Spleen (tissue), 7 donors: ENCODE results near the gene ARHGEF10L.

Experiments used
- POLR2A ChIP-seq, 3 donors: fragments of 450-650 bp; IDR thresholded peaks; one replicate each; pipeline ENCODE4 v1.5.1; 2017; ENCODE audit warnings: antibody characterized with exemption in 3 of 3, mild to moderate bottlenecking in 1 of 3
- TF ChIP-seq, protein P1 (sequence below), 11 experiments: fragments of 200-600 bp in 7 of 11; fragments of 450-650 bp in 4 of 11; sonication (generic) in 4 of 11; IDR thresholded peaks in 8 of 11; conservative IDR thresholded peaks in 3 of 11; 1 replicate in 7 of 11; 2 replicates in 4 of 11; pipeline versions ENCODE4 v1.4.0 to v1.8.0; 2016 to 2021; ENCODE audit warnings: antibody characterized with exemption in 11 of 11, inconsistent platforms in 4 of 11, mild to moderate bottlenecking in 1 of 11
- donor health status: DM: no; HTN: no; CAD: no; lungs with moderate emphysema.
- donor health status: DM: no; HTN: no; CAD: no.
- donor health status: DM: no; HTN: no; CAD: no.

DNA sequence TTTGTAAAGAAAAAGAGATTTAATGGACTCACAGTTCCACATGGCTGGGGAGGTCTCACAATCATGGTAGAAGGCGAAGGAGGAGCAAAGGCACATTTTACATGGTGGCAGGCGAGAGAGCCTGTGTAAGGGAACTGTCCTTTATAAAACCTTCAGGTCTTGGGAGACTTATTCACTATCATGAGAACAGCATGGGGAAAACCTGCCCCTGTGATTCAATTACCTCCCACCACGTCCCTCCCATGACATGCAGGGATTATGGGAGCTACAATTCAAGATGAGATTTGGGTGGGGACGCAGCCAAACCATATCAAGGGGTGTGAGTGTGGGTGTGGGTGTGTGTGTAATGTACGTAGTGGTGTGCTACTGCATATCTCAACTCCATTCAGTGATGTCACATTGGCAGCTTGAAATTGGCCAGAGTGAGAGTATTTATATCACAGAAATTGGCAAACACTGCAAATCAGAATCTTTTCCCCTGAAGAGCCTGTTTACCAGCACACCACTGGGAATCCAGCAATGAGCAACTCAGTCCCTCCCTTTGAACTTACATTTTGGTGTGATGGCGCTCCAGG, 5.4 kb downstream of the ARHGEF10L start:
- TF ChIP-seq, protein P1, sequence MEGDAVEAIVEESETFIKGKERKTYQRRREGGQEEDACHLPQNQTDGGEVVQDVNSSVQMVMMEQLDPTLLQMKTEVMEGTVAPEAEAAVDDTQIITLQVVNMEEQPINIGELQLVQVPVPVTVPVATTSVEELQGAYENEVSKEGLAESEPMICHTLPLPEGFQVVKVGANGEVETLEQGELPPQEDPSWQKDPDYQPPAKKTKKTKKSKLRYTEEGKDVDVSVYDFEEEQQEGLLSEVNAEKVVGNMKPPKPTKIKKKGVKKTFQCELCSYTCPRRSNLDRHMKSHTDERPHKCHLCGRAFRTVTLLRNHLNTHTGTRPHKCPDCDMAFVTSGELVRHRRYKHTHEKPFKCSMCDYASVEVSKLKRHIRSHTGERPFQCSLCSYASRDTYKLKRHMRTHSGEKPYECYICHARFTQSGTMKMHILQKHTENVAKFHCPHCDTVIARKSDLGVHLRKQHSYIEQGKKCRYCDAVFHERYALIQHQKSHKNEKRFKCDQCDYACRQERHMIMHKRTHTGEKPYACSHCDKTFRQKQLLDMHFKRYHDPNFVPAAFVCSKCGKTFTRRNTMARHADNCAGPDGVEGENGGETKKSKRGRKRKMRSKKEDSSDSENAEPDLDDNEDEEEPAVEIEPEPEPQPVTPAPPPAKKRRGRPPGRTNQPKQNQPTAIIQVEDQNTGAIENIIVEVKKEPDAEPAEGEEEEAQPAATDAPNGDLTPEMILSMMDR (IDR thresholded peaks at IDR 0.05 in 8 of 11, conservative IDR thresholded peaks at IDR 0.05 in 3 of 11), result no peak
- no peak for TF ChIP-seq POLR2A (IDR thresholded peaks at IDR 0.05)
